Type B pancreatic cell (in vitro differentiated cells): ENCODE measurements around the gene FSCN2. TPM values are rescaled to one million over a fixed set of nuclear protein-coding genes. Genes with fewer than 3 reads are reported as not detected.
A peak's percentile ranks its signal among the peaks of the same experiment; 100 is the strongest.

ENCODE experiments used
- DNase-seq: peaks from one replicate; pipeline ENCODE4 v3.0.0; 2021; ENCODE audit warnings: mixed read lengths; ENCODE audit not compliant: unreplicated experiment; ENCODE audit errors: extremely low spot score
- H3K27ac Mint-ChIP-seq: 2 replicates; pipeline ENCODE4 v1.8.0; 2021; ENCODE audit warnings: mild to moderate bottlenecking, mixed read lengths
- H3K27me3 Mint-ChIP-seq: 2 replicates; pipeline ENCODE4 v1.8.0; 2021; ENCODE audit warnings: mixed read lengths
- H3K36me3 Mint-ChIP-seq: 2 replicates; pipeline ENCODE4 v1.8.0; 2021; ENCODE audit warnings: mixed read lengths
- H3K4me1 Mint-ChIP-seq: one replicate; pipeline ENCODE4 v1.8.0; 2021; ENCODE audit warnings: mixed read lengths; ENCODE audit not compliant: unreplicated experiment
- H3K4me3 Mint-ChIP-seq: 2 replicates; pipeline ENCODE4 v1.8.0; 2021; ENCODE audit warnings: mild to moderate bottlenecking, mixed read lengths
- H3K9me3 Mint-ChIP-seq: 2 replicates; pipeline ENCODE4 v1.8.0; 2021; ENCODE audit warnings: mixed read lengths
- CTCF ChIP-seq: fragments of 200-600 bp; sonication (generic); conservative IDR thresholded peaks from 2 replicates; pipeline ENCODE4 v1.5.0; 2021; ENCODE audit warnings: antibody characterized with exemption, mild to moderate bottlenecking
- total RNA-seq: library from RNA; stranded (reverse); gene quantifications from 2 replicates; pipeline ENCODE4 v1.2.1, GENCODE V29; 2021; ENCODE audit warnings: low replicate concordance

Gene FSCN2
- total RNA-seq, 1 donor from 2014 or later: 3.8 TPM

DNA sequence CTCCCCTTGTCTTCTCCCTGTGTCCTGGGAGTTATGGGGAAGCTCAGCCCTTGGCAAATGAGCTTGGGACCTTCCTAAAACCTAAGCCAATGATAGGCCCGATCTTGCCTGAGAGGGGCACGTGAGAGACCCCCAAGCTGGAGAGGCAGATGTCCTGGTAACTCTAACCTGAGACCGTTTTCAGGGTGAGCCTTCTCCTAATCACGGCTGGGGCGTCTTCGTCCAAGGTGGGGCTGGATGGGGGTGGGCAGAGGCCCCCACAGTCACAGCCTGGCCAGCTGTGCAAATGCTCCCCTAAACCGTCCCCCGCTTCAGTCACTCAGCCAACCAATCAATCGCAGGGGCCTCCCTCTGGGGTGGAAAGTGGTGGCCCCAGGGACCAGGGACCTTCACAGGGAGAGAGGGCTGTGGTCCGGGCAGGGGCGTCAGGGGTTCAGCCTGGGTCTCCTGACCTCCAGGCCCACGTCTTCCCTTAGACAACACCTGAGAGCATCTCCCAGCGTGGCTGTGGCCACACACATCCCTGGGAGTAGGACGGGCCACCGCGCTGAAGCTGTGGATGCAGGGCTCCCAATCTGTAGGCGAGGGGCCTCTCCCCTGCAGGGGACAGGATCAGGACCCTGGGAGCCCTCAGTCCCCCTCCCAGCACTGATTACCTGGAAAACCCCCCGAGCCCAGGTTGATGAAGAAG, 46.2 kb upstream of the FSCN2 start:
- Mint-ChIP-seq H3K36me3 (no peaks in the 10 kb centered on the region), H3K27me3 (peaks cover 14% of the 10 kb centered on the region), H3K4me1 (peaks cover 30% of the 10 kb centered on the region), H3K4me3 (peak overlapping the region; percentile 75), H3K27ac (no peak overlapping the region), H3K9me3 (no peaks in the 10 kb centered on the region)
- no peak for DNase-seq
- no peak for TF ChIP-seq CTCF

GRCh38 chr17:81482673-81483072, 45.5 kb upstream of the FSCN2 start:
- Mint-ChIP-seq H3K27ac (no peak overlapping the region), H3K27me3 (peaks cover 14% of the 10 kb centered on the region), H3K9me3 (no peaks in the 10 kb centered on the region), H3K36me3 (no peaks in the 10 kb centered on the region), H3K4me3 (peak overlapping the region; percentile 74), H3K4me1 (peaks cover 30% of the 10 kb centered on the region)
- TF ChIP-seq CTCF: no peak
- no peak for DNase-seq

- TF ChIP-seq CTCF: no peak
- Mint-ChIP-seq H3K36me3 (no peaks in the 10 kb centered on the region), H3K27me3 (peaks cover 10% of the 10 kb centered on the region), H3K27ac (no peak overlapping the region), H3K9me3 (no peaks in the 10 kb centered on the region), H3K4me3 (peak overlapping the region; percentile 74), H3K4me1 (peaks cover 30% of the 10 kb centered on the region)
- DNase-seq: no peak
Observed at GRCh38 chr17:81483085-81483861, 44.9 kb upstream of the FSCN2 start.

GRCh38 chr17:81483862-81484194, 44.3 kb upstream of the FSCN2 start:
- Mint-ChIP-seq H3K9me3 (no peaks in the 10 kb centered on the region), H3K4me3 (no peak overlapping the region), H3K27ac (no peak overlapping the region), H3K36me3 (no peaks in the 10 kb centered on the region), H3K4me1 (peaks cover 30% of the 10 kb centered on the region), H3K27me3 (peaks cover 10% of the 10 kb centered on the region)
- no peak for DNase-seq
- no peak for TF ChIP-seq CTCF

- Mint-ChIP-seq H3K9me3 (no peaks in the 10 kb centered on the region), H3K27ac (no peak overlapping the region), H3K4me3 (peak overlapping the region; percentile 34), H3K4me1 (peaks cover 27% of the 10 kb centered on the region), H3K36me3 (no peaks in the 10 kb centered on the region), H3K27me3 (peaks cover 10% of the 10 kb centered on the region)
- DNase-seq: peak; percentile 95
- peak; percentile 100 for TF ChIP-seq CTCF
Observed at GRCh38 chr17:81484195-81484979, 43.8 kb upstream of the FSCN2 start.
